GM19240 (cell line): ENCODE measurements around the gene OCRL.

Experiments
- DNase-seq: peaks from one replicate; pipeline ENCODE4 v3.0.0; 2011; ENCODE audit warnings: low spot score; ENCODE audit not compliant: insufficient read length

Gene OCRL

DNA sequence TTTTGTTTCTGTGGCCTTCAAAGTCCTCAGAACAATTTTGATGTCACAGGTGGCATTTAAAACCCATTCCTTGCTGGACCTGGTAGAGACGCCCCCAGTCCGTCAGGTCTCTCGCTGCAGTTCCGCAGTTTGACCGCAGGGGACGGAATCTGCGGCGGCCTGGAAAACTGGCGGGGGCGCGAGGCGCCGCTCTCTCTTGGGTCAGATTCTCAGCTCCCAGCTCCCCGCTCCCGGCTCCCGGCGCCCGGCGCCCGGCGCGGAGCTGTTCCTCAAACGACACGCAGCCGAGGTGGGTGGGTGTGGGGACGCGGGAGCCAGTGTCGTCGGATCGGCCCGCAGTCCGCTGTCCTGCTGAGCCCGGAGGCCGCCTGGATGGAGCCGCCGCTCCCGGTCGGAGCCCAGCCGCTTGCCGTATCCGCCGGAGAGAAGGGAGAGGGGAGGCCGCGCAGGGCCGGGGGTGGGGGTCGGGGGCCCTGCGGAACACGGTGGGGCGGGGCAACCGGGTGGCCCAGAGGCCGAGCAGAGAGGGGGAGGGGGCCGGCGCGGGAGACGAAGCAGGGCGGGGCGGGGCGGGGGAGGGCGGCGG, at the start of gene OCRL:
Gene OCRL (plus strand): TSS at position 192 of the 586 bp plus-strand sequence. CDS start 181 bp downstream, at position 373.
- peak; percentile 39 for DNase-seq

DNA sequence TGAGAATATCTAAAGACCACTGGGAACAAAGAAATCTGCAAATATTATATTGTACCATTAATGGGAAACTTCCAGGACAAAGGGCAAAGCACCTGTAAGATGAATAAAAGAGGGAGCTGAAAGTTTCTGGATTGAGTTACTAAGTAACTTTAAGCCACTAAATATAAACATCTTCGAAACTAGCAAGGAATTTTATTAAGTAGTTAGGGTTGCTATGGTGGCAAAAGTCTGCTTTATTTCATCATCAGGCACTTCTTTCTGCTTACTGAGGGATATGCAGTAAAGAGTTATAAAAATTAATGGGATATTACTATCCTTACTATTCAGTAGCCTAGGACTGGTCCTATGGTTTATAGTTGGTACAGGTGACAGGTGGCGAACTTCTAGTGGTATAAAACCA, 49.7 kb upstream of the OCRL start:
- DNase-seq = no peak

DNA sequence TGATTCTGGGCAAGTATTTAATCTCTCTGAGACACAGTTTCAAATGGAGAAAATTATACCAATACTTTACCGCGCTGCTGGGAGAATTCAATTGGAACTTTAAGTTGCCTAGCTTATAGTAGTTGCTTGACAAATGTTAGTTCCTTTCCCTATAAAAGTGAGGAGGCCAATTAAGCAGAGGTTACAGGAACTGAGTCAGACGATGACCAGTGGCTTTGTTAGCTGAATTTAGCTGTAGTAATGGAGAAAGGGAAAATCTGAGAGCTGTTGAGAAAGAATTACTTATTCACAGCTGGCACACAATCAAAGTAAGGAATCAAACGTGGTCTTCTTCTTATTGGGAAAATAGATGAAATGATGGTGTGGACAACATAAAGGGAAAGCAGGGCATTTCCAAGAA, 46.4 kb upstream of the OCRL start:
- no peak for DNase-seq

DNA sequence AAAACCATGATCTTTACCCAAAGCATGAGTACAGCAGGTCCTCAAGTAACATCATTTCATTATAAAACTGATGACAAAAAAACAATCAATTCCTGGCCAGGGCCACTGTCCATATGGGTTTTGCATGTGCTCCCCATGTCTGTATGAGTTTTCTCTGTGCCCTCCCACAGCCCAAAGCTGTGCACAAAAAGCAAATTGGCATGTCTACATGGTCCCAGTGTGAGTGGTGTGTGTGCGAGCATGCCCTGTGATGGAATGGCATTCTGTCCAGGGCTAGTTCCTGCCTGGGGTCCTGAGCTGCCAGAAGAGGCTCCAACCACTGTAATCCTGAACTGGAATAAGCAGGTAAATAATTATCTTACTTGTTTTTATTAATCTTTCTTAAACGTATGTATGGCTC, 45.2 kb upstream of the OCRL start:
- no peak for DNase-seq

DNA sequence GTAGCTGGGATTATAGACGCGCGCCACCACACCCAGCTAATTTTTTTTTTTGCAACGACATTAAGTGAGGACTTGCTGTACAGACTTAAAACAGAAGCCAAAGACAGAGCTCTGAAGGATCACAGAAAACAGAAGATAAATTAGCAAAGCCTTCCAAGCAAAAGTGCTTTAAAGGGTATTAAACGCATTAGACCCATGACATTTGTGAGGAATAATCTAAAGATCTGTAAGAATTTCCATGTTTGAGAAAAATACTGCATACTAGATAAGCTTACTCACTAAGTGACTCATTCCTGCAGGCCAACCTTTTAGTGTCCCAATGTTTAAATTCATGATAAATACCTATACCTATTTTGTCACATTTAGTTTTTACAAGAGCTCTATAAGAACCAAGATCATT, 44.2 kb upstream of the OCRL start:
- DNase-seq = no peak

DNA sequence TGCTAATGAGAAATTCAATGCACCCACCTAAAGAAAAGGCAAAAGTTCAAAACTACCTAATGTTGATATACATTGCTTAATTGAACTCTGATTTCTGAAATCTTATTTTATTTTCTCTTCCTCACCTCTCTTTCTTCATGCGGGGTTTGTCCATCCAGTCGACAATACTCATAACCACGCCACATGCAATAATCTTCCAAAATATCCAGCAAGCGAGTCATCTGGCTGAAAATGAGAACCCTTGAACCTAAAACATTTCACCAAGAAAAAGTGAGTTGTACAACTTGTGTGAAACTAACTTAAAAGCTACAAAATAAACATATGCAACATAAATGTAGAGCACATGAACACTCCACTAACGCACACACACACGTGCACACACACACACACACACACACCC, 43.4 kb upstream of the OCRL start:
- DNase-seq = no peak

DNA sequence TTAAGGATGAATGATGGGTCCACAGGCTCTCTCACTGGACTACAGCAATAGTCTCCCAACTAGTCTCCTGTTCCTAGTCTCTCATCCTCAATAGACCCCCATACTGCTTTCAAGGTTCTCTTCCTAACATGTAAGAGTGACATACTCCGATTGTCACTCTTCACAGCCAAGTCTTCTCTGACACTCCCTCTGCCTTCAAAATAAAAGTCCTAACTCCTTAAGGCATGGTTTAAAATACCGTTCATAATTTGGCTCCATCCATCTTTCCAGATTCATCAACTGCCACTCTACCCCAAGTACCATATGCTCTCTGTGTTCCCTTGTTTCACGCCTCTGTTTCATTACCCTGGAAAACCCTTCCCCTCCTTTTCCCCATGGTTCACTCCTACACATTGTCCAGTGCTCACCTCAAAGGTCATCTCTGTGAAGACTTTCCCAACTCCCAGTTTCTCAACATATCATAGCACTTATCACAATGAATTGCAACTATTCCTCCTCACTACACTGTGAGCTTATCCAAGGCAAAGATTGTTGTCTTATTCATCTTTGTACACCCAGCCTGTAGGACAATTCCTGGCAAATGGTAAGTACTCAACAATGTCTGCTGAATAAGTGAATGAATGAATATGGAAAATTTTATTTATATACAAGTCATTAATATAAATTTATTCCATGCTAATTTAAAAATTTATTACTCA, 42.8 kb upstream of the OCRL start:
- no peak for DNase-seq

DNA sequence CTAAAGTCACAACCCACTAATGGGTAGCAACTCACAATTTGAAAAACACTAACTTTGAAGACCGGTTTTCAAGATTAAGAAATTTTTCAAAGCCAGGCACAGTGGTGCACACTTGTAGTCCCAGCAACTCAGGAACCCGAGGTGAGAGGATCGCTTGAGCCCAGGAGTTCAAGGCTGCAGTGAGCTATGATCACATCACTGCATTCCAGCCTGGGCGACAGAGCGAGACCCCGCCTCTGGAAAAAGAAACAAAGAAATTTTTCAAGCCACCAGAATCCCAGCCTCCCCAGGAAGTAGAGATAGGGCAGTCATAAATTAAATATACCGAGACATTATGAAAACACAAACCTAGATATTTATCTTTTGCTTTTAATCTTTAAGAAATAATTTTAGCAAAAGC, 29.7 kb upstream of the OCRL start:
- no peak for DNase-seq

DNA sequence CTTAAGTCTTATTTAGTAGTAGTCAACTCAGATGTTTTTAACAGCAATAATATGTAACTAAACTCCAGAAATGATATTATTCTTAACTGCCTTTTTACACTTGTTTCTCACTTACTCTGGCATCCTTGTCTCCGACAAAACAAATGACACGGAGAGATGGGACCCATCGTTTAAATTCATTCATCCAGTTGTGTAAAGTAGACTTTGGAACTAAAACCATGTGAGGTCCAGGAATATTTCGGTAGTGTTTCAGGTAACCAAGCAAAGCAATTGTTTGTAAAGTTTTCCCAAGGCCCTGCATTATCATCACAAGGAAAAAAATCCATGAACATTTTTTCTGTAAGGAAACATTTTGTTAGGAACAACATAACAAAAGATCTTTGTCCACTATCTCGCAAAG, 28.4 kb upstream of the OCRL start:
- no peak for DNase-seq

DNA sequence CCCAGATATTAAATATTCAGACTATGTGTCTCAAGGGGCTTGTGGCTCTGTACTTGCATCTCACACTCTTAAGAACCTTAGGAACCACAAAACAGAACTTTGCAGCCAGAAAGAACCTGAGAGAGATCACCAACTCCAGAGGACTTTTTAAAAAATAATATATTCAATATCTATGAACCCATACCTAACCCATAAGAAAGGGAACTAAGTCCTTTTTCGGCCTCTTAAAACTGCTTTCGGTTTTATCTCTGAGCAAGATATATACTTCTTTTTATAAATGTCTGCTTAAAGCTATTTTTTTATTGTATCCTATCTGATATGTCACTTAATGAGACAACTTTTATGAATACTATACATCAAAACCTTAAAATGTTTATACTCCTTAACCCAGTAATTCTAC, 27.6 kb upstream of the OCRL start:
- DNase-seq = no peak

DNA sequence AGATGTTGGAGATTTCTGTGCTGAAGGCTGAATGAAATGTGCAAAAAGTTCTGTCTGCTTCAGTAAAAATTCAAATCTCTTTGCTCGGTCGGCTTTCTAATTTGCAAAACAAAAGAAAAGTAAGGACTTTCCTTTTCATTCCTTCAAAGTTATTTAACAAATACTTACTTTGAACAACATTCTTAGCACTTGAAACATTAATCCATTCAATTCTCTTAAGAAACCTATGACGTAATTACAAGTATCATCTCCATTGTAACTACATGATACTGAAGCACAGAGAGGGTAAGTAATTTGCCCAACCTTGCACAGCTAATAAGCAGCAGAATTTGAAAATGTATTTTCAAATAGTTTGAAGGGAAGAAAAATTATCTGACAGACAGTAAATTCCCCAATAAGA, 23.7 kb upstream of the OCRL start:
- DNase-seq = no peak

DNA sequence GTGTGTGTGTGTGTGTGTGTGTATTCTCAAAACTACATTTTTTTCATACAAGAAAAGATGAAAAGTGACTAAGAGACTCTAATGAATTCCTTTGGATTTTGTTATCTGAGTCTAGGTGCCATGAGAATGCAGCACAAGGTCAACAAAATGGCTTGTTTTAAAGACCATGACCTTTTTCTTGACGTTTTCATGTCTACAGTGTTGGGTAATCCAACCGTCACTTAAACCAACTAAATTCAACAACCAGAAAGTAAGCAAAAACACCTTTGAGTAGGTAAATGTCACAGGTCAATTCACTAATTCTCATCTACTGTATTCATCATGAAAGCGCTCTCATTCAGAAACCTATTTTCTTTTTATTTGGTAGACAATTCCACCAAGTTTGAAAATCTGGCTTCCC, 19.9 kb upstream of the OCRL start:
- no peak for DNase-seq

DNA sequence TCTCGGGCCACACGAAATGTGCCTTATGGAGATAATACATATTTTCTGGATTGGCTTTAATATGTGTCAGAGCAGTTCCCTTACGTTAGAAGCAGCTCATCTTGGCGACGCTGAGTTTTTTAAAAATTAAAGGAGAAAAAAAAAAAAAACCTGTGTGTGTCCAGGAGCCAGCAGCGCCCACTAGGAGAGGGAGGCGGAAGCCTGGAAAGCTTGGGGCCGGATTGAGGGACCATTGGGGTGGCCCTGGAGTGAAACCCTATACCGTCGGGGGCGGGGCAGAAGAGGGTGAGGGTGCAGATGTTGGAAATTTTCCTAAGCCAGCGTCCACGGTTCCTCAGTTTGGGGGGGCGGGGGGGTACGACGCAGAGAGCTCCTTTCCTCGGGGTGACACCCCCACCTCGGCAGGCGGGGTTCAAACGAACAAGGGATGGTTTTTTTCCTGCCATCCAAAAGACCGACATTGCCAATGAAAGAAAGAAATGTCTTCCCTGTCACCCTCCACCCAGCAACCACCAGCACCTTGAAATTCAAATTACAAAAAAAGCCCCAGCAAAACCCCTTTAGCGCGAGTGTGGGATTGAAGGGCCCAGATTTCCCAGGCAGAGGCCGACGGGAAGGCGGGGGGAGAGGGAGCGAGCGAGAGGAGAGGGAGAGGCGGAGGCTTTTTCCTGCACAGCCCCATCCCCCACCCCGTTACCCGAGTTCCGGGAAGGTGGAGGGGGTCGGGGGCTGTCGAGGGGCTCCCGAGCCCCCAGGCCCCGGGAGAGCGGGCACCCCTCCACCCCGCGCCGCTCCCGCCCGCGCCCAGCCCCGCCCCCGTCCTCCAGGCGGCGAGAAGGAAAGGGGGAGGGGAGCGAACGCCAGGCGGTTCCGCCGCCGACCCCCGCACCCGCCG, 17.6 kb upstream of the OCRL start:
- DNase-seq = no peak

DNA sequence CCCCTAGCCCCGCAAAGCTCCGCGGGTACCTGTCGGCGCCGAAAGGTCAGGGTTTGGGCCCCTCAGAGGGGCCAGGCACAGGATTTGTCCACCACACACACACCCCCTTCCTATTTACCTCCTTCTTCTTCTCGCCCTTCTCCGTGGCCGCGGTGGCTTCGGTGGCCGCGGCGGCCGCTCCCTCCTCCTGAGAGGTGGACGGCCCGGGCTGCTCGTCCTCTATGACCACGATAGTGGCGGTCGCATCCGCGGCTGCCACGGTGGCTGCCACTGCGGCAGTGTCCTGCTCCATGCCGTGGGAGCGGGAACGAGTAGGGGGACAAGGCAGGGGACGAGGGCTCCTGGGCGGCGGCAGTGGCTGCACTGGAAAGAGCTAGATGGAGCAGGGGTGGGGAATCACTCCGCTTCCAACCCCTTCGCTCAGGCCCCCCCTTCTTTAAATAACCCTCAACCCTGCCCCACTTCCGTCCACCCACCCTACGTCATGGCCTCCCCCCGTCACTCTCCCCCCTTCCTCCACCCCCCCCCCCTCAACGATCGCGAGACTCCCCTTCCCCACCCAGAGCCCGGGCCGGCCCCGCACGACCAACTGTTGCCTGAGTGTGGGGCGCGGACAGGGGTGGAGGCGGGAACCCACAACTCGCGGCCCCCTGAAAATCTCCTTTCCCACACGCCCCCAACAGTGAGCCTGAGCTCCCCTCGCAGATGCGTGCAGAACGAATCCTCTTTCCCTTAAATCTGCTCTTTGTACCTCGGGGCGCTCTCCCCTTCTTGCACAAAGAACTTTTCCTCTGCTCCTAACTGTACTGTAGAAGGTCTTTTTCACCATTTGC, 16.8 kb upstream of the OCRL start, which contains the start of gene SMARCA1:
Gene SMARCA1 (minus strand): TSS at position 412 of the 833 bp plus-strand sequence. CDS start 120 bp downstream, at position 292.
- DNase-seq = no peak

DNA sequence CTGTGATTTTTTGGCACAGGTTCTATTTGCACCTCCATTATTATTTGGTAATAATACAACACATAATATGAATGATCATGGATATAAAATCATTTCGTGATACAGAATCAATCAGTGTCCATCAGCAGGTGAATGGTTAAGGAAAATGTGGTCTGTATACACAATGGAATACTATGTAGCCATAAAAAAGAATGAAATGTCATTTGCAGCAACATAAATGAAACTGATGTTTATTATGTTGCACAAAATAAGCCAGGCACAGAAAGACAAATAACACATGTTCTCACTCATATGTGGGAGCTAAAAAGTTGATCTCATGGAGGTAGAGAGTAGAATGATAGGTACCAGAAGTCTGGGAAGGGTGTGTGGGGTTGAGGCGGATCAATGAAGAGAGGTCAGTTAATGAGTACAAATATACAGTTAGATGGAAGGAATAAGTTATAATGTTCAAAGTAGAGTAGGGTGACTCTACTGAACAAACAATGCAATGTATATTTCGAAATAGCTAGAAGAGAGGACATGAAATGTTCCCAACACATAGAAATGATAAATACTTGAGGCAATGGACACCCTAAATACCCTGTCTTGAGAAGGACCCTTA, 15.7 kb upstream of the OCRL start:
- no peak for DNase-seq

DNA sequence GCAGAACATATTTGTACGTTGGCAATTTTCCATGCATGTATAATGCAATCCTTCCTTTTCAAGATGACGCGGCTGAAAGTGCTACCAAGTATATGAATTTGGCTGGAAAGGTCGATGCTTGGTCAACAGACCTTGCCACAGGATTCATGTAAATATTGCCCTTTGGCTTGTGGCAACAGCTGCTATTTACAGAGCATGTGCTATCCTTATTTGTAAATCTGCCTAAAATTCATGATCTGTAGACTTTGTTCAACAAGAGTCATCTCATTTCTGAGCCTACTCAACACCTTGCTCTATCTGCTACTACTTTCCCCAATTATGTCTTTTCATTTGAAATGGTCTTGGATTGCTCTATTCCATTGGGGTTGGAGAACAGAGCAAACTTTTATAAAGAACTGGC, 14.9 kb upstream of the OCRL start:
- DNase-seq = no peak

DNA sequence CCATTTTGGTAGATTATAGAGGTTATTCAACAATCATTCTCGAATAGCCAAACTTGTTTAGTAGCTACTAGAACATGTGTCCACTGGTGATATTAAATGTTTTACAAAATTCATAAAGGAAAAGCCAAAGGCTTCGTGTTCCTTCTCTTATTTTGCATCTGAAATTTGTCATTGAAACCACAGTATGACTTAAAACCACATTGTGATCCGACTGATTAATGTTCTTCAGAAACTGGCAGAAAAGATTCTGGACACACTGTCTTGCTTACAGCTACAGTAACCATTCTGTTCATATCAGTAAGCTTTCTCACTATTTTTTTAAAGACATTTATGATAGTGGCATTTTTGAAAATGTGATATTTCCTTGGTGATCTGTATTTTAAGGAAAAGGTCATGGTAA, 14.2 kb upstream of the OCRL start:
- no peak for DNase-seq

DNA sequence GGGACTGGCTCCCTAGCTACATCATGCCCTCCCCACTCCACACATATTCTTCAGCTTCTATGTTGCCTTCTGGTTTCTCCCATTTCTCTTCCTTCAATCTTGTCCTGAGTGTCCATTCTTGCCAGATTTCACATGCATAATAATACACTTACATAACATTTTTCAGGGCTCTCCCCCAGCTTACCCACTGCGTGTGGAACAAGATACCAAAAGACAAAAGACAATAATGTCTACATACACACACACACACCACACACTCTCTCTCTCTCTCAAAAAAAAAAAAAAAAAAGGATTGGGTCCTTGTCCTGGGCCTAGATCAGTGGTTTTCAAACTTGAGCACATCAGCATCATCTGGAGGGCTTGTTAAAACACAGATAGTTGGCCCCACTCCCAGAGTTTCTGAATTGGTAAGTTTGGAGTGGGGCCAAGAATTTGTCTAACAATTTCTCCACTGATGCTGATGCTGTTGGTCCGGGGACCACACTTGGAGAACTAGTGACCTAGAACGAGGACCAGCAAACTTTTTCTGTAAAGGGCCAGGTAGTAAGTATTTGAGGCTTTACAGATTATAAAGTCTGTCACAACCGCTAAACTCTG, 10.3 kb upstream of the OCRL start:
- no peak for DNase-seq

DNA sequence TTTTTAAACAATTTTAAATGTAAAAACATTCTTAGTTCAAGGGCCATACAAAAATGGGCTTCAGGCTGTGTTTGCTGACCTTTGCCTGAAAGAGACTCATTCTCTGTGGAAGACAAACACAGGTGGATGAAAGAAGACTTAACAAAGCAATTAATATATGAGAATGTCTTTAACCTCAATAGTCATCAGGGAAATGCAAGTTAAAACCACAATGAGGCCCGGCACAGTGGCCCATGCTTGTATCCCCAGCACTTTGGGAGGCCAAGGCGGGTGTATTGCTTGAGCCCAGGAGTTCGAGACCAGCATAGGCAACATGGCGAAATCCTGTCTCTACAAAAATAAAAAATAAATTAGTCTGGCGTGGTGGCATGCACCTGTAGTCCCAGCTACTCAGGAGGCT, 9.6 kb upstream of the OCRL start:
- no peak for DNase-seq

DNA sequence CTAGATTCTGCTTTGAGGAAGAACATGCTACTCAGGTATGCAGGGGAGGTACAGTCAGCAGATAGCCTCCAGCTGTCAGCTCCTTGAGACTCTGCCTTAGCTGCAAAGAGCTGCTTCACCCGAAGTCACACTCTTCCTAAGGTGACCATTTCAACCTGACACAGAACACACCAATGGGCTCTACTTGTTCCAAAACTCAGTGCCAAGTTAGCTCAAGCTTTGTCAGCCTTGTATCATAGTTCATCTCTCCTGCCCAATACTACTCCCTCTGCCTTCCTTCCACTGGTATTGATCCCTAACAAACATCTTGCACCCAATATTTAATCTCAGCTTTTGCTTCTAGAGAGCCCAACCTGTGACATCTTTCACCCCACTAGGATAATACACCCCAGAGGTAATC, 8.9 kb upstream of the OCRL start:
- DNase-seq = no peak
